Astrocyte of the cerebellum (primary cell): ENCODE results near the gene ZNF425.

Source experiments
- DNase-seq: peaks from one replicate; pipeline ENCODE4 v3.0.0-alpha.2; 2011; ENCODE audit warnings: low read depth
- H3K4me3 ChIP-seq: 2 replicates; pipeline ENCODE4 v1.5.1; 2011; ENCODE audit warnings: mild to moderate bottlenecking, low read depth, low read length, moderate library complexity
- in situ Hi-C: cut with HindIII; loops from 2 replicates; pipeline ENCODE4 v1.10.0; 2017; ENCODE audit warnings: low sequenced_read_pairs
- TF ChIP-seq, protein P1 (sequence below): IDR thresholded peaks from 2 replicates; pipeline ENCODE4 v1.5.1; 2012; ENCODE audit warnings: low read length, low read depth, moderate library complexity, mild to moderate bottlenecking; ENCODE audit errors: missing control alignments

Gene ZNF425

DNA sequence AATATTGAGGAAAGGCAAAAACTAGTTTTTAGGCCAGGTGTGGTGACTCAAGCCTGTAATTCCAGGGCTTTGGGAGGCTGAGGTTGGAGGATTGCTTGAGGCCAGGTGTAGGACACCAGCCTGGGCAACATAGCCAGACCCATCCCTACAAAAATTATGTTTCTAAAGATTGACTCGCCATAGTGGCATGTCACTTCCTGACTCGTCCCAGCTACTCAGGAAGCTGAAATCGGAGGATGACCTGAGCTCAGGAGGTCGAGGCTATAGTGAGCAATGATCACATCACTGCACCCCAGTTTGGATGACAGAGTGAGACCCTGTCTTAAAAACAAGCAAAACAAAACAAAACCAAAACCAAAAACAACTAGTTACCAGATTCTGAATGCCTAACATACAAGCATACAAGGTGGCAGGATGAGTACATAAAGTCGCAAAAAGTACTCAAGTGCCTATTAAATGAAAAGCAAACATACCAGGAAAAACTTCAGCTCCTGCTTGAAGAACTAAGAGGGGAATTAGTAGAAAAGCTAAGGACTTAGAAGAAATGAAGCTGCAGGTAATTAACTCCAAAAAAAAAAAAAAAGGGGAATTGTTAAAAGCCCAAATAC, 35.2 kb upstream of the ZNF425 start:
- in situ Hi-C loops: no loop called here
- H3K4me3 ChIP-seq: no peak overlapping the region
- no peak for DNase-seq
- TF ChIP-seq, protein P1, sequence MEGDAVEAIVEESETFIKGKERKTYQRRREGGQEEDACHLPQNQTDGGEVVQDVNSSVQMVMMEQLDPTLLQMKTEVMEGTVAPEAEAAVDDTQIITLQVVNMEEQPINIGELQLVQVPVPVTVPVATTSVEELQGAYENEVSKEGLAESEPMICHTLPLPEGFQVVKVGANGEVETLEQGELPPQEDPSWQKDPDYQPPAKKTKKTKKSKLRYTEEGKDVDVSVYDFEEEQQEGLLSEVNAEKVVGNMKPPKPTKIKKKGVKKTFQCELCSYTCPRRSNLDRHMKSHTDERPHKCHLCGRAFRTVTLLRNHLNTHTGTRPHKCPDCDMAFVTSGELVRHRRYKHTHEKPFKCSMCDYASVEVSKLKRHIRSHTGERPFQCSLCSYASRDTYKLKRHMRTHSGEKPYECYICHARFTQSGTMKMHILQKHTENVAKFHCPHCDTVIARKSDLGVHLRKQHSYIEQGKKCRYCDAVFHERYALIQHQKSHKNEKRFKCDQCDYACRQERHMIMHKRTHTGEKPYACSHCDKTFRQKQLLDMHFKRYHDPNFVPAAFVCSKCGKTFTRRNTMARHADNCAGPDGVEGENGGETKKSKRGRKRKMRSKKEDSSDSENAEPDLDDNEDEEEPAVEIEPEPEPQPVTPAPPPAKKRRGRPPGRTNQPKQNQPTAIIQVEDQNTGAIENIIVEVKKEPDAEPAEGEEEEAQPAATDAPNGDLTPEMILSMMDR: no peak

DNA sequence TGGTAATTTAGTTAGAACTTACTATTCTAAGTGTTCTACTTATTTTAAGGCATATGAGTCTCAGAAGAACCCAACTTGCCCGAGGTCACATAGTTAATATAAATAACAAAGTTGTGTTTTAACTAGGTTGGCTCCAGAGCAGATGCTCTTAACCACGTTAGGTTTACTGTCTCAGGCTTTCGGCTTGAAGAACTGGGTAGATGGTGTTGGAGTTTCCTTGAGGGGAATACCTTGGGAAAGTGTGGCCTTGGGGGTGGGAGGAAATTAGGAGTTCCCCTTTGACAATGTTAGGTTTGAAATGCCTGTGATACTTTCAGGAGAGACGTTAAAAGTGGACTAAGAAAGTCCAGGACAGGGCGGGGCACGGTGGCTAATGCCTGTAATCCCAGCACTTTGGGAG, 30.8 kb upstream of the ZNF425 start:
- in situ Hi-C loops: no loop called here
- no peak for DNase-seq
- TF ChIP-seq, protein P1: no peak
- no peak overlapping the region for H3K4me3 ChIP-seq

DNA sequence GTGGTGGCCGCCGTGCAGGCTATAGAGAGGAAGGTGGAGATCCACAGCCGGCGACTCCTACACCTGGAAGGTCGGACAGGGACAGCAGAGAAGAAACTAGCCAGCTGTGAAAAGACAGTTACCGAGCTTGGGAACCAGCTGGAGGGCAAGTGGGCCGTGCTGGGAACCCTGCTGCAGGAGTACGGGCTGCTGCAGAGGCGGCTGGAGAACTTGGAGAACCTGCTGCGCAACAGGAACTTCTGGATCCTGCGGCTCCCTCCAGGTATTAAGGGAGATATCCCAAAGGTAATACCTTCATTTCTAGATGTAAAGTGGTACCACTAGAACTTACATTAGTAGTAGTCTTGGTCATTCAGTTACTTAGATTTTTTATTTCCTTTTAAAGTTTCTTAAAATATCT, 27.9 kb upstream of the ZNF425 start:
- DNase-seq: no peak
- in situ Hi-C loops: no loop called here
- H3K4me3 ChIP-seq: no peak overlapping the region
- TF ChIP-seq, protein P1: no peak

DNA sequence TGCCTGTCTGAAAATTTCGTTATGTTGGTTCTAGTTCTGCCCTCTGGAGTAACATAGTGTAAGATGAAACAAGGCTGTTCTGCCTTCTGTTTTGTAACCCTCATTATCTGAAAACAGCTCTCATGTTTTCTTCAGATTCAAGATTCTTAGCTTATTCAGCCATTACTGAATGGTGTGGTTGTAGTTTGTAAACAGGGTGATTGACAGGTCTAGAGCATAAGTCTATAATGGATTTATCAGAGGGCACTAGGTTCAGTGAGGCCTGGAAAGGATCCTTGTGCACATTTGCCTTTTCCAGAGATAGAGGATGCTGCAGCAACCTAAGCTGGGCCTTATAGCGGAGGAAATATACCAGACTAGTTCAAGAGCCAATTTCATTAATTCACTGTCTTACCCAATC, 27.2 kb upstream of the ZNF425 start:
- H3K4me3 ChIP-seq: no peak overlapping the region
- TF ChIP-seq, protein P1: no peak
- in situ Hi-C loops: no loop called here
- DNase-seq: no peak

DNA sequence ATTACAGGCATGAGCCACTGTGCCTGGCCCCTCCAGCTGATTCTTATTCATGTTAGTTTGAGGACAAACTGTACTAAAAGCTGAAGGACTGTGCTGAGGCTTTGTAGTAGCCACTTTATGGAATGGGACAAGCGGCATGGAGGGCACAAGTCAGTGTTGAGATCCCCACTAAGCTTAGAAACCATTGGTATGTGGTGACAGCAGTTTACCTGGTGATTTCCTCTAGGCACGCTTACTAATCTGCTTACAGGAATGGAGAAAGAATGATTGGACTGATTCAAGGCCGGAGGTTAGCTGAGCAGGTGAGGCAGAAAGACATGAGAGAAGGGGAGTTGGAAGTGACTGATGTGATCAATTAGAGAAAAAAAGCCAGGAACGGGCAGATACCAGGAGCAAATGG, 24.9 kb upstream of the ZNF425 start:
- in situ Hi-C loops: no loop called here
- DNase-seq: no peak
- TF ChIP-seq, protein P1: no peak
- no peak overlapping the region for H3K4me3 ChIP-seq

DNA sequence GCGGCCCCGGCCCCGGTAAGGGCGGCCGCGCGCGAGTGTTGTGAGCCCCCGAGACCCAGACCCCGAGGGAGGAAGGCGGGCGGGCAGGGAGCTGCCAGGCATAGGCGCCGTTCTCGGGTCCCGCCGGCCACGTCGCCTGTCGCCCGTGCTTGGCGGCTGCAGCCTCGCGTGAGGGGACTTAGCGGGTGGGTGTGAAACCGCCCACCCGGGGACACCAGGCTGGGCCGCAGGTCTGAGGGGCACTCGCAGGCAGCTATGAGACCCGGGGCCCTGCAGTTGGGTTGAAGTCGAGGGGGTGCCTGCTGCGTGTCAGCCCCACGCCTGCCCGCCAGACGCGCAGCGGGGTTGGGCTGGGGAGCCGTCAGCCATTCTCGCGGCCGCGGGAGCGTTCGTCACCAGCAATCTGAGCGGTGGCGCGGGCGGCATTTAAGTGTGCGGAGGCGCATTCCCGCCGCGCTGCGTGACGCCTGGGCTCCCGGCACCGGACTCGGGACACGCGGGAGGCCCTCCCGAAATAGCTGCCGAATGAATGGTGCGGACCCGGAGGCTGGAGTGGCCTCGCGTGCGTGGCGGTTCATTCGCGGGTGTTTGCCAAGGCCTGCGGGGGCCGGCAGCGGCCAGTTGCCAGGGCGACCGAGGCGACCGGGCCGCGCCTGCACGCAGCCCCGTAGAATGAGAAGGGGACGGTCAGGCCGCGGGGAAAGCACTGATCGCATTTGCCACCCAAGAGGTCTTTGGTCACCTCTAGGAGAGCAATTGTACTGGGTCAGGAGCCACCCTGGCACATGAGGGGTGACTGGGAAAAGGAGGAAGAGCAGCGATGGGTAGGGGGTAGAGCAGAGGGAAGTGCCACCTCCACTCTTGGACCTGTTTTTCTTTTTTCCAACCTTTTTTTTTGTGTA, 21.9 kb upstream of the ZNF425 start:
- H3K4me3 ChIP-seq: peak overlapping the region; percentile 80
- DNase-seq: no peak
- in situ Hi-C loops: no loop called here
- TF ChIP-seq, protein P1: no peak
